Urothelium cell line (cell line): ENCODE measurements around the gene DTD2.

Experiments used
- DNase-seq: peaks from one replicate; pipeline ENCODE4 v3.0.0; 2011; ENCODE audit warnings: low spot score, mixed read lengths
- FAIRE-seq: peaks from 2 replicates; lab custom pipeline; 2011; peaks lifted over from hg19 to GRCh38; lab: Jason Lieb, UNC

The DTD2 gene

GRCh38 chr14:31408421-31408820 is 48.9 kb downstream of the DTD2 start:
- DNase-seq (no peak), FAIRE-seq (no peak)

- FAIRE-seq (no peak), DNase-seq (no peak)
Measured at GRCh38 chr14:31405599-31406232, 51.6 kb downstream of the DTD2 start.

DNA sequence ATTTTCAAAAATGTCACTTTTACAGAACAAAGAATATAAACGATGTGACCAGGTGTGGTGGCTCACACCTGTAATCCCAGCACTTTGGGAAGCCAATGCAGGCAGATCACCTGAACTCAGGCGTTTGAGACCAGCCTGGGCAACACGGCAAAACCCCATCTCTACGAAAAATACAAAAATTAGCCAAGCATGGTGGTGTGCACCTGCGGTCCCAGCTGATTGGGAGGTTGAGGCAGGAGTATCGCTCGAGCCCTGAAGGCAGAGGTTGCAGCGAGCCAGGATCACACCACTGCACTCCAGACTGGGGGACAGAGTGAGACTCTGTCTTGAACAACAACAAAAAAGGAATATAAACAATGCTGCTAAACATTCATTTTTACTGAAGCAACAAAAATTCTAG is 52.2 kb downstream of the DTD2 start:
- FAIRE-seq = no peak
- no peak for DNase-seq

DNA sequence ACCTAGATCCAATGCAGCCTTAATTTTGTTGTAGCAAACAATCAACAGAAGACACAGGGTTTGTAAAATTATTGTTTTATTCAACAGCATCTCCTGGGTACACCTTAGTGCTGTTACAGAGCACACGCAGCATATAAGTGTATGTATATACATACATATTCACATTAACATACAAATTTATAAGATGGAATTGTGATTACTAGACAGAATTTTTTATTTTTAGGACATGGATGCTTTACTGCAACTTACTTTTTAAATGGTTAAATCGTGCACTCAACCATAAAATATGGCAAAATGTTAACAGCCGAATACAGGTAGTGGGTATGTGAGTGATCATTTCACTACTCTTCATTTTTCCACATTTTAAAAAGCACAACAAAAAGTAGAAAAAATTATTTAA is 53.6 kb downstream of the DTD2 start:
- DNase-seq (no peak), FAIRE-seq (no peak)

GRCh38 chr14:31402764-31403439 is 54.4 kb downstream of the DTD2 start:
- no peak for FAIRE-seq
- DNase-seq = no peak

- no peak for FAIRE-seq
Measured at GRCh38 chr14:31401369-31401932, 55.9 kb downstream of the DTD2 start.

GRCh38 chr14:31400031-31400638 is 57.2 kb downstream of the DTD2 start:
- FAIRE-seq = no peak
- no peak for DNase-seq

More at GRCh38 chr14:31401369-31401932, 55.9 kb downstream of the DTD2 start:
- no peak for DNase-seq
